ENCODE measurements around the gene TYR.
"Not testable (repeated sequence)": the region's sequence is repeated elsewhere in the genome, so short reads cannot be mapped to it uniquely, and the experiment has no call there.

Gene TYR

DNA sequence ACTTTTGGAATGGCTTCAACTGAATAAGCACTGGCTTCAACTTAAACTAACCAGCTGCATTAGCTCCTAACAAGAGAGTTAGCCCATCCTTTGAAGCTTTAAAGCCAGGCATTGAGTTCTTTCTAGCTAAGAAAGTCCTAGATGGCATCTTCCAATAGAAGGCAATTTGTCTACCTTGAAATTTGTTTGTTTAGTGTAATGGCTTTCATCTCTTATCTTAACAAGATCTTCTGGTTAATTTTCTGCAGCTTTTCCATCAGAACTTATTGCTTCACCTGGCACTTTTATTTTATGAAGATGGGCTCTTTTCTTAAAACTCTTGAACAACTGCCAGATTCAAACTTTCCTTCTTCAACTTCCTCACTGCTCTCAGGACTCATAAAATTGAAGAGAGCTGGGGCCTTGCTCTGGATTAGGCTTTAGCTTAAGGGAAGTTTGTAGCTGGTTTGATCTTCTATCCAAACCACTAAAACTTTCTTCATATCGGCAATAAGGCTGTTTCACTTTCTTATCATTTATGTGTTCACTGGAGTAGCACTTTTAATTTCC is 94.9 kb downstream of the TYR start:
- DNase-seq (ENCODE audit: low spot score) = not testable (repeated sequence)

GRCh38 chr11:89273220-89273619 is 95.5 kb downstream of the TYR start:
- not testable (repeated sequence) for DNase-seq (ENCODE audit: low spot score)

DNA sequence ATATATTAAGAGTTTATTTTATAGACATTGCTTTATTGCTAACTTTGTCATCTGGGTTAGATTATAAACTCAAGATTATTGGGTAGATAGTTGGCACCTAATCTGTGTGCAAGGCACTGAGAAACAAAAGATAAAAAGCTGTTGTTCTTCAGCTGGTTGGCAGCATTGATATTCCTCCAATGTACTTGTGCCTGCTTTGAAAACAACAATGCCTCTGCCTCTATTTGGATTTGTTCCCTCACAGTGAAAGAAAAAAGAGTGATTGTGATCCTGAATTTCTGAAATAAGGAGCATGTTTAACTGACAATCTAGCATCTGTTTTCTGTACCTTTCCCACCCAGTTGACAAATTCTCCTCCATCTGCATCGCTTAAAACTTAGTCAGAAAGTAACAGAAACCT is 98.3 kb downstream of the TYR start:
- DNase-seq (ENCODE audit: low spot score) = no peak

- DNase-seq (ENCODE audit: low spot score) = no peak
Observed at GRCh38 chr11:89279176-89279575, 101.5 kb downstream of the TYR start.

DNA sequence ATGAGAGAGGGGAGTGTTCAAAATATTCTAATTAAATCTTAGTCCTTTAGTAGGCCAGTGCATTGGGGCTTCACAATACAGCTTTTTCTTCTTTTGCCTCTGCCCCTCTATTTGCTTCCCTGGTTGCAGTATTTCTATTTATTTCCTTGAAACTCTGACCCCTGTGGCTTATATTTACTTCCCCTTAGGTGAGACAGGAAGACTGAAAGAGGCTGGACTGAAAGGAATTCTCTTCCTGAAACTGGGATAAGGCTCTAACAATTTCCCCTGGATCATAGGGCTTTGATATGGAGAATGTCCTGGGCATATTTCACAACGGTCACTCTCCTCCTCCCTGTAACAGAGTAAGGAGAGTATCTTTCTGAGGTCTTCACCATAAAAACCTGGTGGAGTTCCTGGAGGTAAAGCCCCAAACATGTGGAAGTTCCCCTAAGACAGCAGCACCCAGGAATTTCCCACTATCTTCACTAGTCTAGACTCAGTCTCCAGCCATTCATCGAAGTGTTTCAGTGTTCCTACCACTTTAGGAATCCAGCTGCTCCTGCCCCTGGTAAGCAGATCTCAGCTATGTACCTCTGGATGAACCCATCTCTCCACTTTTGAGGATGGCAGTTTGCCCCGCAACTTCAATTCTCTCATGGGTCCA is 103.5 kb downstream of the TYR start:
- DNase-seq (ENCODE audit: low spot score) = not testable (repeated sequence)

DNA sequence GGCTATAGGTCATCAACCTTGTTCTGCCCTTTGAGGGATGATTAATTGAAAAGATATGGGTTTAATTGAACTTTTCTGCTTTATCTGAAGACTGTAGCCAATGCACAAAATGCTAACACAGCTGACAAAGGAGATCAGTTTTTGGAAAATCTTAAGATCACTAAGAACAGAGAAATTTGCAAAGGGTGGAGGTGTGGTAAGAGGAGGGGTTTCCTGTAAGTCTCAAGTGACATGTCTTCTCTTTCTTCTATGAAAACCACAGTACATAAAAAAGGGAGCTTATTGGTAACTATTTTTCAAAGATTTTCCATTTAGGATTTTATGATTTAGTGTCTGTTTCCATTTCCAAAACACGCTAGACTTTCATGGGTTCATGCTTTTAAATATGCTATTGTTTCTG is 108.9 kb downstream of the TYR start:
- not testable (repeated sequence) for DNase-seq (ENCODE audit: low spot score)

DNA sequence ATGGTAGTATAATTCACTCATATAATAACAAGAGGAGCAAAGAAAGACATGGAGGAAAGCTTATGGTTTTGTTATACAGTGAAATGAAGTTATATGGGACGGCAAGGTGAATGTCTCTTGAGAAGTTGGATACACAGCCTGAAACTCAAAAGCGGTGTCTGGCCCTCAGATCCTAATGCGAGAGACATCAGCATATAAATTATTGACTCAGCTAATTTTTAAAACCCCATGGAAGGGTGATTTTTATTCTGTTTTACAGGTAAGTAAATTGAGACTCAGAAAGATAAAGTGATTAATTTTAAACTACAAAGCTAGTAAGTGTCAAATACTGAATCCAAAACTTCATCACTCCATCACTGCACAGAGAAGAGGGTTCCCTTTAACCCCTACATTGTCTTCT is 110.3 kb downstream of the TYR start:
- DNase-seq (ENCODE audit: low spot score) = not testable (repeated sequence)

DNA sequence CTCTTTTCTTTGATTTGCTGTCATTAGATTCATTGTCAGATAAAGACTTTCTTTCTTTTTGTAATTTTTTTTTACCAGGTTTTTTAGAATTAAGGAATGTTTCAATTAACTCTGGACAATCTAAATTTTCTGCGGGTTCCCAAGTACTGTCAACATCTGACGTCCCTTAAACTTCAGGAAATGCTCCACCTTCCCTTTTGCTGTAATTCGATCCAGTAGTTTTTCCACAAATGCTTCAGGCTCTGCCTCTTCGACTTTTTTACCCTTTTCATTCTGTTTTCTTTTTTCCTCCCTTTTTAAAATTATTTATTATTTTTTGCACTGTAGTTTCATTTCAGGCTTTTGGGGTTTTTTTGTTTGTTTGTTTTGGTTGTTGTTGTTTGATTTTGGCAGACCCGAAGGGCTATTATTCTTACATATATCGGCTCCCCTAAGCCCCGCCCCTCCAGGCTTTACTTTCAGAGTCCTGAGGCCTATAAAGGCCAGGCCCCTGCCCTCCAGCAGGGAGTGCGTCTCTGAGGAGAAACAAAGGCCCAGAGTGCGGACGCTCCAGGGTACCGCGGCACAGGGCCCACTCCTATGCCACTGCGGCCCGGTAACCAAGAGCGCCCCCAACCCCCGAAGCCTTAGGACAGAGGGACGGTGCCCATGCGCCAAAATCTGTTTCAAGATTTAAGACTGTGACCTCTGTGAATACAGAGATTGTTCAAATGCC is 116.4 kb downstream of the TYR start:
- no peak for DNase-seq (ENCODE audit: low spot score)

GRCh38 chr11:89295023-89295422 is 117.3 kb downstream of the TYR start:
- not testable (repeated sequence) for DNase-seq (ENCODE audit: low spot score)

- DNase-seq (ENCODE audit: low spot score) = not testable (repeated sequence)
Observed at GRCh38 chr11:89303029-89303428, 125.4 kb downstream of the TYR start.

DNA sequence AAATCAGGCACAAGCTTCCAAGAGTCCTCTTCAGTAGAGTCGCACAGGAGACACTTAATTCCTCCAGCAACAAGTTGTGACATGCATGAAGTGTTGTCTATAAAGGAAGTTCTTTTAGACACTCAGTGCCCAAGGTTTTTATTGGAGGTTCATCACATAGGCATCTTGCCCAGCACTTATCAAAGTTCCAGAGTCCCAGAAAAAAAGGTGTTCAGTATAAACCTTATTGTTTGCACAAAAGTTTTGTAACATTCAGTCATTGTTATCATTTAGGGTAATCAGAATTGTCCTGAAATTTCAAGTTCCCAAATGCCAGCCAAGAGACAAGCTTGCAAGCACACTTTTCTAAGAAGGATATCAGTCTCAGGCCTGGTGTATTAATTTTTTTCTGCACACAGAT is 130.6 kb downstream of the TYR start:
- not testable (repeated sequence) for DNase-seq (ENCODE audit: low spot score)

DNA sequence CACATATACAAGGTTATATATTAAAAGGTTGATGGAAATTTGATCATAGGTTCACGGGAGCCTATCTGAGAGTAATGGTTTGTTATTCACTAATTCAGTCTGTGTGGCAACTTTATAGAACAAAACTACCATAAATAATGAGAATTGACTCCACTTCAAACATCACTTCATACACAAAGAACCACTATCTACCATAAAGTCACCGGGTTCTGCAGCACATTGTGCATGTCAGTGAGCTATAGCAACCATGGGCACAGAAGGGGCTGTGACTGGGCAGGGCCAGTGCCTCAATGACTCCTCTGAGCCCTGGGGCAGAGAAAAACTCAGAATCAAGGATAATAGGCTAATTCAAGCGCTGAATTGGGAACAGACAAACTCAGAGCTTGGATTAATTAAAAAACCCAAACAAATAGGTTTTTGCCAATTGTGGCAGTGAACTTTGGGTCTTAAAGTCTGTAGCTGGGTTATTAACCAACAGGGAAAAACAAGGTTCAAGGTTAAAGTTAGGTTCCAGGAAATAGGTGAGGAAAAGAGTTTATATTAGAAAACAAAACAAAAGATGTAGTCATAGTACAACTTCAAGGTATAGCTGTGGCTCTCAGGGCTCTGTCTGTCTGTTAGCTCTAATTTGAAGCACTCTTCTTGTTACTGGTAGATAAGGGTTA is 131.8 kb downstream of the TYR start:
- not testable (repeated sequence) for DNase-seq (ENCODE audit: low spot score)

- not testable (repeated sequence) for DNase-seq (ENCODE audit: low spot score)
Observed at GRCh38 chr11:89310607-89311006, 132.9 kb downstream of the TYR start.

DNA sequence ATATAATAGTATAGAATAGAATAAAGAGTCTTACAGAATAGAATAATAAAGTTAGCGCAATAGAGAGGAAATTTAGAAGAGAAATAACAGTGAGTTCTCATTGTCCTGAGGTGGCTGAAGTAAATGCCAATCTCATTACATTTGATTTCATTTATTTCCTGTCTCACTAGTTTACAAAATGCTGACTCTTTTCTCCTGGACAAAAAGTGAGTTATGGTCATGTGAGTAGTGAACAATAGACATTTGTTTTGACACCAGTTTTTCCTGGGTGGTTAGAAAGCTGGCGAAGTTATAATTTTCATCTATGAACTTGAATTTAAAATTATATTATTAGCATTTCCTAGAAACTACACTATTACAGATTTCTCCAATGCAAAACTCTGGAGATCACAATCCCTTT is 143.7 kb downstream of the TYR start:
- DNase-seq (ENCODE audit: low spot score) = no peak

- no peak for DNase-seq (ENCODE audit: low spot score)
Observed at GRCh38 chr11:89327885-89328284, 150.2 kb downstream of the TYR start.

DNA sequence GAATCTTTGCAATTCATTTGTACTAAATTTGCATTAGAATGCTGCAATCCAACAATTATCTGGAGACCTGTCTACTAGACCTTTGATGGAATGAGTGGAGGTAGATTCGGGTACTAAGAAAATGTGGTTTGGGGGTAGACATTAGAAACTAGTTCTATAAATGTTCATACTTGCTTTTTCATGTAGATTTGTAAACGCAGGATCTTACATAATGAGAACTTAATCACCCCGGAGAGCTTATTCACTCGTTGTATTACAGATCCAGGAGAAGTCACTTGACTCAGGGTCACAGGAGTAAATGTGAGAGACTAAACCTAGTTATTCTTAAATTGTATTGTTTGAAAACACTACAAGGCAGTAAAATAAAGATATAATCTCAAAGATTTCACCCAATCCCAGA is 154.3 kb downstream of the TYR start:
- DNase-seq (ENCODE audit: low spot score) = not testable (repeated sequence)

- not testable (repeated sequence) for DNase-seq (ENCODE audit: low spot score)
Observed at GRCh38 chr11:89333704-89334103, 156.0 kb downstream of the TYR start.

GRCh38 chr11:89337100-89337650 is 159.5 kb downstream of the TYR start:
- not testable (repeated sequence) for DNase-seq (ENCODE audit: low spot score)

DNA sequence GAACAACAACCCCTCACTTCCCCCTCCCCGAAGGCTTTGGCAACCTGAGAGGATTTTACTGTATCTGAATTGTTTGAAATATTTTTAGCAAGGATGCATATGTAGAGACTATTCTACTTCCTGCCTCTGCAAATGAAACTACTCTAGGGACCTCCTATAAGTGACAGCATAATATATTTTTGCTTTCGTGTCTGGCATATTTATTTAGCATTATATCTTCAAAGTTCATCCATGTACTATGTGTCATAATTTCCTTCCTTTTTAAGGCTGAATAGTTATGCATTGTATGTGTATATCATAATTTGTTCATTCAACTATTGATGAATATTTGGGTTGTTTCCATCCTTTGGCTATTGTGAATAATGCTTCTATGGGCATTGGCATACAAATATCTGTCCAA is 160.4 kb downstream of the TYR start:
- not testable (repeated sequence) for DNase-seq (ENCODE audit: low spot score)

GRCh38 chr11:89340450-89340849 is 162.8 kb downstream of the TYR start:
- not testable (repeated sequence) for DNase-seq (ENCODE audit: low spot score)

DNA sequence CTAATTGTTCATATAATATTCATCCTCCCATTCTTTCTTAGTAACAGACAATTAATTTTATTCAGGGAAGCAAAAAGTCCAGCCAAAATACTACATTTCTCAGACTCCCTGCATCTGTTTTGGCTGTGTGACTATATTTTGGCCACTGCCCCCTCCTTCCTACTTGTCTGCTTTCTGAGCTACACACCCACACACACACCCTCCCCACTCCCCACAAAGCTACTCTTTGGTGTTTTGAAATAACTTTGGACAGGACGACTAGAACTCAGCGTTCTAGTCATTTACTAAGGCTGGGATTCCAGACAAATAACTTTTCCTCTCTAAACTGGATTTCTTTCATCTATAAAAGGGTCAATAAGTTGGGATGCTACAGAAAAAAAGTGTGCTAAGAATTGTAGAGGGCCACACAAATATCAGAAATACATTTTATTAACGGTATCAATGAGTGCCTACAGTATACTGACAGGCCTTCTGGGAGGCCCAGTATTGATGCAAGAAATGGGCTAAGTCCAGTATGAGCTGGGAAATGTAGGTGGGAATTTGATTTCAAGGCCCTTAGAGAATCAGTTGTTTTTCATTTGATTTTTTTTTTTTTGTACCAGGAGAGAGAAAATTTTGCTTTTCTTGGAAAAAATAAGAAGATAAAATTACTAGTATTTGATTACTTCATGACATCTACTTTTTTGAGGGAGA is 165.4 kb downstream of the TYR start:
- not testable (repeated sequence) for DNase-seq (ENCODE audit: low spot score)
